Fibroblast of lung (primary cell): ENCODE results near the gene TTLL12.

Source experiments
- EZH2 ChIP-seq: IDR thresholded peaks from 2 replicates; pipeline ENCODE4 v1.5.1; 2012; ENCODE audit warnings: low read length, control low read depth, mild to moderate bottlenecking; ENCODE audit errors: missing control alignments
- TF ChIP-seq, protein P1 (sequence below), 2 donors: IDR thresholded peaks in 1 of 2; conservative IDR thresholded peaks in 1 of 2; 1 replicate in 1 of 2; 2 replicates in 1 of 2; pipeline ENCODE4 v1.5.1; 2011 to 2012; ENCODE audit warnings: low read length in 2 of 2, control low read depth in 1 of 2, inconsistent platforms in 1 of 2, low read depth in 1 of 2, mild to moderate bottlenecking in 1 of 2

DNA sequence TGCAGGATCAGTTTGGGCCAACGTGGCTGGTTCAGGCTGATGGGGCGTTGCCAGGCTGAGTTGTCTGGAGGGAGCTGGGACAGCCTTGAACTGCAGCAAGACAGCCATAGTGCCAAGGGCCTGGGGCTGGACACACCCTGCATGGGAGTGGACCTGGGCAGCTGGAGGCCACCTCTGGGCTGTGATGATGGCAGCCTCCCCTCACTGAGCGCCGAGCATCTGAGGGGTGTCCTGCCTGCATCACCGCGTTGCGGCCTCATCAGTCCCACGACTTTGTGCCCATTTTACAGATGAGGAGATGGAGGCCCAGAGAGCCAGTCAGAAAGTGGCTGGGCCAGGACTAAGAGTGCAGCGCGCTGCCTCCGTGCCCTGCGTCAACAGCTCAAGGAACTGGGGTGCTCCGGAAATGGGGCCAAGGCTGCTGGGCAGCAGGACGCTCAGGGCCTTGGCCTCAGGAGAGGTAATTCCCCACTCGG is 36.2 kb downstream of the TTLL12 start:
- TF ChIP-seq, protein P1, sequence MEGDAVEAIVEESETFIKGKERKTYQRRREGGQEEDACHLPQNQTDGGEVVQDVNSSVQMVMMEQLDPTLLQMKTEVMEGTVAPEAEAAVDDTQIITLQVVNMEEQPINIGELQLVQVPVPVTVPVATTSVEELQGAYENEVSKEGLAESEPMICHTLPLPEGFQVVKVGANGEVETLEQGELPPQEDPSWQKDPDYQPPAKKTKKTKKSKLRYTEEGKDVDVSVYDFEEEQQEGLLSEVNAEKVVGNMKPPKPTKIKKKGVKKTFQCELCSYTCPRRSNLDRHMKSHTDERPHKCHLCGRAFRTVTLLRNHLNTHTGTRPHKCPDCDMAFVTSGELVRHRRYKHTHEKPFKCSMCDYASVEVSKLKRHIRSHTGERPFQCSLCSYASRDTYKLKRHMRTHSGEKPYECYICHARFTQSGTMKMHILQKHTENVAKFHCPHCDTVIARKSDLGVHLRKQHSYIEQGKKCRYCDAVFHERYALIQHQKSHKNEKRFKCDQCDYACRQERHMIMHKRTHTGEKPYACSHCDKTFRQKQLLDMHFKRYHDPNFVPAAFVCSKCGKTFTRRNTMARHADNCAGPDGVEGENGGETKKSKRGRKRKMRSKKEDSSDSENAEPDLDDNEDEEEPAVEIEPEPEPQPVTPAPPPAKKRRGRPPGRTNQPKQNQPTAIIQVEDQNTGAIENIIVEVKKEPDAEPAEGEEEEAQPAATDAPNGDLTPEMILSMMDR (conservative IDR thresholded peaks at IDR 0.05 in 1 of 2, IDR thresholded peaks at IDR 0.05 in 1 of 2; ENCODE audit: low read depth in 1 of 2, low read length in 2 of 2) = no peak
- TF ChIP-seq EZH2 = no peak
